A673 (cell line): Measurements from ENCODE around the gene IGFBP1. TPM values are rescaled to one million over a fixed set of nuclear protein-coding genes. Genes with fewer than 3 reads are reported as not detected.

Source experiments
- BruUV-seq: library from RNA; stranded (reverse); fragments of 400-500 nt; replicated peaks from 2 replicates; lab custom pipeline; 2021; lab: Mats Ljungman, UMichigan
- CTCF ChIA-PET: fragments of 300-600 bp; sonication (Branson Sonifier 250); formaldehyde crosslinking; loops from one replicate; lab custom pipeline; 2022; ENCODE audit warnings: antibody characterized with exemption; lab: Charles Lee
- POLR2A ChIA-PET: fragments of 300-600 bp; sonication (Branson Sonifier 250); formaldehyde crosslinking; loops from one replicate; lab custom pipeline; 2022; ENCODE audit warnings: antibody characterized with exemption; ENCODE audit not compliant: low non-redundant PET; lab: Charles Lee
- DNase-seq: peaks from one replicate; pipeline ENCODE4 v3.0.0-alpha.2; 2015; ENCODE audit warnings: low spot score
- H3K27ac ChIP-seq: fragments of 200-600 bp; sonication (generic); 2 replicates; pipeline ENCODE4 v1.5.1; 2016; ENCODE audit warnings: mixed run types, low read depth, mild to moderate bottlenecking, mixed read lengths, antibody characterized with exemption, low read length; ENCODE audit not compliant: poor library complexity, severe bottlenecking
- H3K27me3 ChIP-seq: fragments of 200-600 bp; sonication (generic); replicated peaks from 2 replicates; pipeline ENCODE4 v1.6.1; 2017; ENCODE audit warnings: mixed run types, low read depth, mild to moderate bottlenecking, mixed read lengths, antibody characterized with exemption, low read length; ENCODE audit not compliant: insufficient read depth, poor library complexity
- H3K36me3 ChIP-seq: fragments of 200-600 bp; sonication (generic); 2 replicates; pipeline ENCODE4 v1.6.1; 2016; ENCODE audit warnings: mixed run types, mild to moderate bottlenecking, mixed read lengths, antibody characterized with exemption, low read length; ENCODE audit not compliant: insufficient read depth, poor library complexity, severe bottlenecking
- H3K4me1 ChIP-seq: fragments of 200-600 bp; sonication (generic); 2 replicates; pipeline ENCODE4 v1.6.1; 2017; ENCODE audit warnings: mixed run types, mild to moderate bottlenecking, mixed read lengths, antibody characterized with exemption, low read length; ENCODE audit not compliant: insufficient read depth, poor library complexity, severe bottlenecking
- H3K4me3 ChIP-seq: fragments of 200-600 bp; sonication (generic); 2 replicates; pipeline ENCODE4 v1.5.1; 2016; ENCODE audit warnings: low read depth, mixed run types, mild to moderate bottlenecking, mixed read lengths, low read length; ENCODE audit not compliant: poor library complexity, severe bottlenecking
- H3K9me3 ChIP-seq: fragments of 200-600 bp; sonication (generic); 2 replicates; pipeline ENCODE4 v1.6.1; 2016; ENCODE audit warnings: mixed run types, low read depth, mild to moderate bottlenecking, mixed read lengths, antibody characterized with exemption, low read length; ENCODE audit not compliant: poor library complexity, severe bottlenecking
- EZH2 ChIP-seq: fragments of 200-600 bp; sonication (generic); IDR thresholded peaks from 2 replicates; pipeline ENCODE4 v1.6.1; 2017; ENCODE audit warnings: borderline replicate concordance, low read depth, mild to moderate bottlenecking, mixed read lengths, antibody characterized with exemption, low read length; ENCODE audit not compliant: poor library complexity, severe bottlenecking
- intact Hi-C: fragments of 100-400 bp; cut with micrococcal nuclease; formaldehyde crosslinking; loops from one replicate; pipeline ENCODE4 v1.10.0; 2022; ENCODE audit not compliant: unreplicated experiment
- total RNA-seq: library from RNA; stranded (reverse); gene quantifications from 2 replicates; pipeline ENCODE4 v1.2.3, GENCODE V29; 2021
- TF ChIP-seq, protein P1 (sequence below): fragments of 300-800, 200-600 bp; sonication (generic); conservative IDR thresholded peaks from 2 replicates; pipeline ENCODE4 v1.5.1; 2017; ENCODE audit warnings: low read depth, mild to moderate bottlenecking, antibody characterized with exemption, low read length, moderate library complexity, mixed read lengths

Gene IGFBP1
- total RNA-seq, 1 experiment from 2014 or later, result not detected

- BruUV-seq, result no TSS peak
- ChIA-PET POLR2A (no interaction called here), CTCF (no interaction called here)
- no peaks in the 10 kb centered on the region for H3K36me3 ChIP-seq
- DNase-seq, result peak; percentile 11
- no peaks in the 10 kb centered on the region for H3K9me3 ChIP-seq
- H3K27ac ChIP-seq, result no peak overlapping the region
- no peak overlapping the region for H3K4me3 ChIP-seq
- TF ChIP-seq, protein P1, sequence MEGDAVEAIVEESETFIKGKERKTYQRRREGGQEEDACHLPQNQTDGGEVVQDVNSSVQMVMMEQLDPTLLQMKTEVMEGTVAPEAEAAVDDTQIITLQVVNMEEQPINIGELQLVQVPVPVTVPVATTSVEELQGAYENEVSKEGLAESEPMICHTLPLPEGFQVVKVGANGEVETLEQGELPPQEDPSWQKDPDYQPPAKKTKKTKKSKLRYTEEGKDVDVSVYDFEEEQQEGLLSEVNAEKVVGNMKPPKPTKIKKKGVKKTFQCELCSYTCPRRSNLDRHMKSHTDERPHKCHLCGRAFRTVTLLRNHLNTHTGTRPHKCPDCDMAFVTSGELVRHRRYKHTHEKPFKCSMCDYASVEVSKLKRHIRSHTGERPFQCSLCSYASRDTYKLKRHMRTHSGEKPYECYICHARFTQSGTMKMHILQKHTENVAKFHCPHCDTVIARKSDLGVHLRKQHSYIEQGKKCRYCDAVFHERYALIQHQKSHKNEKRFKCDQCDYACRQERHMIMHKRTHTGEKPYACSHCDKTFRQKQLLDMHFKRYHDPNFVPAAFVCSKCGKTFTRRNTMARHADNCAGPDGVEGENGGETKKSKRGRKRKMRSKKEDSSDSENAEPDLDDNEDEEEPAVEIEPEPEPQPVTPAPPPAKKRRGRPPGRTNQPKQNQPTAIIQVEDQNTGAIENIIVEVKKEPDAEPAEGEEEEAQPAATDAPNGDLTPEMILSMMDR, result peak; percentile 57
- no peak for TF ChIP-seq EZH2
- H3K27me3 ChIP-seq, result peaks cover 30% of the 10 kb centered on the region
- intact Hi-C loops, result no loop called here
- no peaks in the 10 kb centered on the region for H3K4me1 ChIP-seq
Measured at GRCh38 chr7:45872116-45873034, 15.9 kb upstream of the IGFBP1 start.

DNA sequence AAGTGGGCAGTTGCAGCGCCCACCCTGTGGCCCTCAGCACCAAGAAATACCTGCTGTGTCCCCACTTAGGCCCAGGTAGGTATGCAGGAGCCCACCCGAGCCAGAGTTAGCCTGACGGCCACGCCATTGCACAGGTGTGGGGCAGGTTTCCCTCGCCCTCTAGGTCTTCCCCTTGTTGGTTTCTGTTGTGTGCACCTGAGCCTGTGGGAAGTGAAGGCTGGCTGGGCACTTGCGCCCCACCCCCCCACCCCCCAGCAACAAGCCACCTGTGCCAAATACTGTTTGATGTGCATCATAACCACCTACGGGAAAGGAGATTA, 15.3 kb upstream of the IGFBP1 start, which contains the start of gene CCDC201:
Gene CCDC201 (minus strand): TSS at position 48 of the 320 bp plus-strand sequence. CDS start 75 bp downstream, outside the sequence.
- intact Hi-C loops, result no loop called here
- no peak for DNase-seq
- Histone ChIP-seq H3K27ac (no peak within 1 kb of the TSS), H3K9me3 (no peaks in the 10 kb centered on the region), H3K36me3 (no peaks in the 10 kb centered on the region), H3K4me1 (no peaks in the 10 kb centered on the region), H3K27me3 (peaks cover 24% of the 10 kb centered on the region), H3K4me3 (no peak within 1 kb of the TSS)
- CTCF ChIA-PET, result no interaction called here
- TF ChIP-seq, protein P1, result no peak
- no TSS peak for BruUV-seq
- POLR2A ChIA-PET, result no interaction called here

DNA sequence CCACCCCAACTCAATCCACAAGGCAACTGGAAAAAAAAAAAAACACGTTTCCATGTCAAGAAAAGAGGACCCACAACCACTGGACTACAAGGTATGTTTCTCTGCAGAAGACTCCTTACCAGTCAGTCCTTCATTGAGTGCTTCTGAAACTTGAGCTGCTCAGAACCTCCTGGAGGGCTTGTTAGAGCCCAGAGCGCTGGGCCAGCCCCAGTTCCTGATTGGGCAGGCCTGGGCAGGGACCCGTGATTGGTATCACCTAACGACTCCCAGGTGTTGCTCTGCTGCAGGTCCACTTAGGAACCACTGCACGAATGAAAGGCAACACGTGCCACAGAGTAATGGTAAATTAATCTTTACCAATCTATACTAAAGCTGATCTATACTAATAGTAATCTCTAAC, 14.9 kb upstream of the IGFBP1 start:
- ChIA-PET POLR2A (no interaction called here), CTCF (no interaction called here)
- H3K27me3 ChIP-seq, result peaks cover 22% of the 10 kb centered on the region
- no peaks in the 10 kb centered on the region for H3K36me3 ChIP-seq
- TF ChIP-seq, protein P1, result no peak
- no peak for TF ChIP-seq EZH2
- H3K9me3 ChIP-seq, result no peaks in the 10 kb centered on the region
- intact Hi-C loops, result no loop called here
- no peak overlapping the region for H3K4me3 ChIP-seq
- no peaks in the 10 kb centered on the region for H3K4me1 ChIP-seq
- BruUV-seq, result no TSS peak
- no peak for DNase-seq
- no peak overlapping the region for H3K27ac ChIP-seq
